A673 (cell line): ENCODE data around the gene EMID1. TPM values are rescaled to one million over a fixed set of nuclear protein-coding genes. Genes with fewer than 3 reads are reported as not detected.

Experiments used
- BruUV-seq: library from RNA; stranded (reverse); fragments of 400-500 nt; replicated peaks from 2 replicates; lab custom pipeline; 2021; lab: Mats Ljungman, UMichigan
- CTCF ChIA-PET: fragments of 300-600 bp; sonication (Branson Sonifier 250); formaldehyde crosslinking; loops from one replicate; lab custom pipeline; 2022; ENCODE audit warnings: antibody characterized with exemption; lab: Charles Lee
- POLR2A ChIA-PET: fragments of 300-600 bp; sonication (Branson Sonifier 250); formaldehyde crosslinking; loops from one replicate; lab custom pipeline; 2022; ENCODE audit warnings: antibody characterized with exemption; ENCODE audit not compliant: low non-redundant PET; lab: Charles Lee
- DNase-seq: peaks from one replicate; pipeline ENCODE4 v3.0.0-alpha.2; 2015; ENCODE audit warnings: low spot score
- H3K27ac ChIP-seq: fragments of 200-600 bp; sonication (generic); 2 replicates; pipeline ENCODE4 v1.5.1; 2016; ENCODE audit warnings: mixed run types, low read depth, mild to moderate bottlenecking, mixed read lengths, antibody characterized with exemption, low read length; ENCODE audit not compliant: poor library complexity, severe bottlenecking
- H3K27me3 ChIP-seq: fragments of 200-600 bp; sonication (generic); replicated peaks from 2 replicates; pipeline ENCODE4 v1.6.1; 2017; ENCODE audit warnings: mixed run types, low read depth, mild to moderate bottlenecking, mixed read lengths, antibody characterized with exemption, low read length; ENCODE audit not compliant: insufficient read depth, poor library complexity
- H3K36me3 ChIP-seq: fragments of 200-600 bp; sonication (generic); 2 replicates; pipeline ENCODE4 v1.6.1; 2016; ENCODE audit warnings: mixed run types, mild to moderate bottlenecking, mixed read lengths, antibody characterized with exemption, low read length; ENCODE audit not compliant: insufficient read depth, poor library complexity, severe bottlenecking
- H3K4me1 ChIP-seq: fragments of 200-600 bp; sonication (generic); 2 replicates; pipeline ENCODE4 v1.6.1; 2017; ENCODE audit warnings: mixed run types, mild to moderate bottlenecking, mixed read lengths, antibody characterized with exemption, low read length; ENCODE audit not compliant: insufficient read depth, poor library complexity, severe bottlenecking
- H3K4me3 ChIP-seq: fragments of 200-600 bp; sonication (generic); 2 replicates; pipeline ENCODE4 v1.5.1; 2016; ENCODE audit warnings: low read depth, mixed run types, mild to moderate bottlenecking, mixed read lengths, low read length; ENCODE audit not compliant: poor library complexity, severe bottlenecking
- H3K9me3 ChIP-seq: fragments of 200-600 bp; sonication (generic); 2 replicates; pipeline ENCODE4 v1.6.1; 2016; ENCODE audit warnings: mixed run types, low read depth, mild to moderate bottlenecking, mixed read lengths, antibody characterized with exemption, low read length; ENCODE audit not compliant: poor library complexity, severe bottlenecking
- CTCF ChIP-seq: fragments of 300-800, 200-600 bp; sonication (generic); conservative IDR thresholded peaks from 2 replicates; pipeline ENCODE4 v1.5.1; 2017; ENCODE audit warnings: low read depth, mild to moderate bottlenecking, antibody characterized with exemption, low read length, moderate library complexity, mixed read lengths
- EZH2 ChIP-seq: fragments of 200-600 bp; sonication (generic); IDR thresholded peaks from 2 replicates; pipeline ENCODE4 v1.6.1; 2017; ENCODE audit warnings: borderline replicate concordance, low read depth, mild to moderate bottlenecking, mixed read lengths, antibody characterized with exemption, low read length; ENCODE audit not compliant: poor library complexity, severe bottlenecking
- intact Hi-C: fragments of 100-400 bp; cut with micrococcal nuclease; formaldehyde crosslinking; loops from one replicate; pipeline ENCODE4 v1.10.0; 2022; ENCODE audit not compliant: unreplicated experiment
- total RNA-seq: library from RNA; stranded (reverse); gene quantifications from 2 replicates; pipeline ENCODE4 v1.2.3, GENCODE V29; 2021

The EMID1 gene
- total RNA-seq, 1 experiment from 2014 or later = not detected

DNA sequence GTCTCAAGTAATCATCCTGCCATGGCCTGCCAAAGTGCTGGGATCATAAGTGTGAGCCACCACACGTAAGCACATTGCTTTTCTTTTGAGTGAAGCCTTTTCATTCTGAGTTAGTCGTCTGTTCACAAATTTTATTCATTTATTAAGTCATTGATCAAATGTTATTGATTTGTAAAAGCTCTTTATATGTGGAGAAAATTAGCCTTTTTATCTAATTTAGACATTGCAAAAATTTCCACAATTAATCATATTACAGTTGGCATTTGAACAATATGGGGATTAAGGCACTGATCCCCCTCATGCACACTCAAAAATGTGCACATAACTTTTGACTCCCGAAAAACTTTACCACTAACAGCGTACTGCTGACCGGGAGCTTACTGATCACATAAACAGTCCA is 7.5 kb upstream of the EMID1 start:
- no peaks in the 10 kb centered on the region for H3K36me3 ChIP-seq
- intact Hi-C loops = no loop called here
- POLR2A ChIA-PET = no interaction called here
- H3K9me3 ChIP-seq = no peaks in the 10 kb centered on the region
- BruUV-seq = no TSS peak
- no peak for TF ChIP-seq EZH2
- no peak overlapping the region for H3K27ac ChIP-seq
- no peaks in the 10 kb centered on the region for H3K27me3 ChIP-seq
- H3K4me1 ChIP-seq = peaks cover 16% of the 10 kb centered on the region
- no peak overlapping the region for H3K4me3 ChIP-seq
- CTCF ChIA-PET = no interaction called here
- DNase-seq = no peak

DNA sequence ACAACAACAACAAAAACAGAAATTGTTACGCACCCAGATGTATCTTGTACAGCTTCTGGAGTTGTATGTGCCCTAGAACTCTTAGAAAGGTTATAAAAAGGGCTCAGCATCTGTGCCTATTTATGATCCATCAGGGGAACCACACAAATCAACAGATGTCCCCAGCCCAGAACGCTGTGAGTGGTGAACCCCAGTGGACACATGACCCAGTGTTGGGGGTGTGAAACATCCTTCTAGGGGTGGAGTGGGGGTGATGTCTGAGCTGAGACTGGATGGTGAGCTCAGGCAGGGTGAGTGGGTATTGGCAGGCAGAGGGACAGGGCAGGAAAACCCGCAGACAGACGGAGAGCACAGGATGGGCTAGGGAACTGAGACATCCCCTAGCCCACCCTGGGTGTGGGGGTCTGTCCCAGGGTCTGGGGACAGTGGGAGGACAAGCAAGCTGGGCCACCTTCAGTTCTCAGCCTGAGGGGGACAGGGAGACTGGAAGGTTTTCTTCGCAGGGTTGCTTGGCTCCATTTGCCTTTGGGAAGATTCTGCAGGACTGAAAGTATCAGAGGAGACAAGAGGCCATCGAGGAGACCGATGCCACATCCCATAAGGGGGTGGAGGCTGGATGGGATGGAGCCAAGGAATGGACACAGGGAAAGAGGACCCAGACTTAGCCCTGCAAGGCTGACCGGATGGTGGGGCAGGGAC is 5.8 kb upstream of the EMID1 start:
- TF ChIP-seq CTCF (no peak), EZH2 (no peak)
- H3K36me3 ChIP-seq = no peaks in the 10 kb centered on the region
- intact Hi-C loops = loop anchor here (5.0 kb wide), 1 partner anchor 47 kb away; no protein-coding TSS in a partner anchor
- H3K4me1 ChIP-seq = peaks cover 19% of the 10 kb centered on the region
- no peak overlapping the region for H3K4me3 ChIP-seq
- ChIA-PET CTCF (no interaction called here), POLR2A (no interaction called here)
- H3K9me3 ChIP-seq = no peaks in the 10 kb centered on the region
- no peaks in the 10 kb centered on the region for H3K27me3 ChIP-seq
- DNase-seq = no peak
- no TSS peak for BruUV-seq
- no peak overlapping the region for H3K27ac ChIP-seq

DNA sequence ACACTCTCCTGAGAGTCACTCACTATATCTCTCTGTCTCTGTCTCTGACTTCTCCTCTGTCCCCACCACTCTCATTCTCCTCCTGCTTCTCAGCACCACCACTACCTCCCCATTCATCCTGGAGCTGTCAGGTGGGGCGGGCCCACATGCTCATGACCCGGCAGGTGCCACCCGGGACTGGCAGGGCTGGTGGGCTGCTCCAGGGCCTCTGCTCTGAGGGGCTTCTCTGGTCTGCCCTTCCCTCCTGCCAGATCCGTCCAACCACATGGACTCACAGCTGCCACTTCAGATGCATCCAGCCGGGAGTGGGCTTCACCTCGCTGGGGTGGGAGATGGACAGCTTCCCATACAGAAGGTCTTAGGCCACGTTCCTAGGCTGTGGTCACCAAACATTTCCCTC is 4.8 kb upstream of the EMID1 start:
- Histone ChIP-seq H3K4me3 (no peak overlapping the region), H3K9me3 (no peaks in the 10 kb centered on the region), H3K27ac (no peak overlapping the region), H3K27me3 (no peaks in the 10 kb centered on the region), H3K36me3 (no peaks in the 10 kb centered on the region), H3K4me1 (peaks cover 19% of the 10 kb centered on the region)
- TF ChIP-seq EZH2 (no peak), CTCF (no peak)
- intact Hi-C loops = loop anchor here (5.0 kb wide), 1 partner anchor 46 kb away; no protein-coding TSS in a partner anchor
- no peak for DNase-seq
- BruUV-seq = no TSS peak
- CTCF ChIA-PET = no interaction called here
- POLR2A ChIA-PET = no interaction called here
